ENCODE measurements around the gene KRTAP5-11. TPM values are rescaled to one million over a fixed set of nuclear protein-coding genes. Genes with fewer than 3 reads are reported as not detected.

The KRTAP5-11 gene
- total RNA-seq: not detected in 2 replicates

GRCh38 chr11:71582309-71582895 is at the start of gene KRTAP5-11:
Gene KRTAP5-11, minus strand, starts transcription at chr11:71582875. Its CDS starts 38 bp downstream, at chr11:71582837.

GRCh38 chr11:71565263-71565662 is 17.4 kb downstream of the KRTAP5-11 start, which contains the start of gene KRTAP5-10:
Gene KRTAP5-10, plus strand, starts transcription at chr11:71565563. Its CDS starts 25 bp downstream, at chr11:71565588.

GRCh38 chr11:71548120-71548519 is 34.6 kb downstream of the KRTAP5-11 start, which contains the start of gene KRTAP5-9:
Gene KRTAP5-9, plus strand, starts transcription at chr11:71548420. Its CDS starts 238 bp downstream, at chr11:71548658.

GRCh38 chr11:71537977-71538665 is 44.6 kb downstream of the KRTAP5-11 start, which contains the start of gene KRTAP5-8:
Gene KRTAP5-8, plus strand, starts transcription at chr11:71538025. Its CDS starts 31 bp downstream, at chr11:71538056.

Other genes starting within 250 kb of the KRTAP5-11 start
- 38.3 and 109 TPM in 2 replicates for gene DHCR7, start 134.5 kb downstream of the KRTAP5-11 start, total RNA-seq
- gene NADSYN1, start 129.7 kb downstream of the KRTAP5-11 start, total RNA-seq: 59.6 and 62.1 TPM in 2 replicates
- gene KRTAP5-7, start 55.6 kb downstream of the KRTAP5-11 start, total RNA-seq: not detected in 2 replicates
- not detected in 2 replicates for gene KRTAP5-8, start 44.9 kb downstream of the KRTAP5-11 start, total RNA-seq
- gene KRTAP5-9, start 34.5 kb downstream of the KRTAP5-11 start, total RNA-seq: not detected in 2 replicates
- gene KRTAP5-10, start 17.3 kb downstream of the KRTAP5-11 start, total RNA-seq: not detected in 2 replicates

All from cardiac atrium fibroblast (primary cell).